GM10266 (cell line): ENCODE results near the gene TXNRD3.

Experiments used
- DNase-seq: peaks from one replicate; pipeline ENCODE4 v3.0.0; 2012; ENCODE audit errors: extremely low spot score
- CTCF ChIP-seq: IDR thresholded peaks from 2 replicates; pipeline ENCODE4 v1.5.1; 2012; ENCODE audit warnings: mild to moderate bottlenecking, low read depth; ENCODE audit not compliant: control insufficient read depth, insufficient read depth; ENCODE audit errors: missing control alignments

Gene TXNRD3

GRCh38 chr3:126679831-126680666 lies 25.1 kb upstream of the TXNRD3 start:
- DNase-seq, result no peak
- TF ChIP-seq CTCF, result no peak

- DNase-seq, result peak; percentile 75
- peak; percentile 99 for TF ChIP-seq CTCF
These were observed 24.4 kb upstream of the TXNRD3 start for GRCh38 chr3:126679318-126679751.

- no peak for DNase-seq
- no peak for TF ChIP-seq CTCF
These were observed 23.9 kb upstream of the TXNRD3 start for GRCh38 chr3:126678693-126679317.

- no peak for DNase-seq
- TF ChIP-seq CTCF, result no peak
These were observed 23.1 kb upstream of the TXNRD3 start for GRCh38 chr3:126677862-126678503.

- DNase-seq, result no peak
These were observed 22.2 kb upstream of the TXNRD3 start for GRCh38 chr3:126676919-126677705.

GRCh38 chr3:126672741-126673140 lies 17.8 kb upstream of the TXNRD3 start:
- TF ChIP-seq CTCF, result no peak
- no peak for DNase-seq

More at GRCh38 chr3:126676919-126677705, 22.2 kb upstream of the TXNRD3 start:
- no peak for TF ChIP-seq CTCF
